CD4-positive, CD25-positive, alpha-beta regulatory T cell (primary cell): ENCODE results near the gene FOXN4. TPM values are rescaled to one million over a fixed set of nuclear protein-coding genes. Genes with fewer than 3 reads are reported as not detected.

Experiments
- ATAC-seq, 2 donors: fragments of 150-1000 bp; cut with Tn5 transposase; one replicate each; pipeline ENCODE4 v1.10.0; 2021; ENCODE audit warnings: low read depth in 2 of 2, moderate number of reproducible peaks in 2 of 2, moderate library complexity in 1 of 2
- DNase-seq, 3 donors: peaks; one replicate each; pipeline versions ENCODE4 v3.0.0 to v3.0.0-alpha.2; 2012 to 2022; ENCODE audit warnings: mixed read lengths in 1 of 3
- H3K27ac ChIP-seq: one replicate; pipeline ENCODE4 v1.7.0; 2013; ENCODE audit warnings: mild to moderate bottlenecking, low read length; ENCODE audit not compliant: insufficient read depth, poor library complexity, severe bottlenecking
- H3K27me3 ChIP-seq: one replicate; pipeline ENCODE4 v1.7.0; 2013; ENCODE audit warnings: low read length; ENCODE audit not compliant: control insufficient read depth, insufficient read depth
- H3K36me3 ChIP-seq: one replicate; pipeline ENCODE4 v1.7.0; 2013; ENCODE audit warnings: mild to moderate bottlenecking, low read length, moderate library complexity; ENCODE audit not compliant: control insufficient read depth, insufficient read depth
- H3K4me1 ChIP-seq: 2 replicates; pipeline ENCODE4 v1.7.0; 2013; ENCODE audit warnings: mild to moderate bottlenecking, low read length; ENCODE audit not compliant: insufficient read depth, control insufficient read depth, poor library complexity, severe bottlenecking
- H3K4me3 ChIP-seq: one replicate; pipeline ENCODE4 v1.7.0; 2013; ENCODE audit warnings: low read depth, mild to moderate bottlenecking, low read length, moderate library complexity
- H3K9me3 ChIP-seq, 2 experiments: 1 replicate in 1 of 2; 2 replicates in 1 of 2; pipeline ENCODE4 v1.7.0; 2013; ENCODE audit warnings: low read length in 2 of 2, mild to moderate bottlenecking in 1 of 2, moderate library complexity in 1 of 2; ENCODE audit not compliant: control insufficient read depth in 2 of 2
- H3K27ac Mint-ChIP-seq, 3 donors: one replicate each; pipeline ENCODE4 v1.8.0; 2020 to 2022; ENCODE audit warnings: mild to moderate bottlenecking in 3 of 3, mixed read lengths in 3 of 3, moderate library complexity in 2 of 3
- H3K27me3 Mint-ChIP-seq: one replicate; pipeline ENCODE4 v1.8.0; 2022; ENCODE audit warnings: mild to moderate bottlenecking, mixed read lengths
- H3K36me3 Mint-ChIP-seq: one replicate; pipeline ENCODE4 v1.8.0; 2020; ENCODE audit warnings: mixed read lengths
- H3K4me1 Mint-ChIP-seq, 4 donors: one replicate each; pipeline ENCODE4 v1.8.0; 2020 to 2022; ENCODE audit warnings: mixed read lengths in 4 of 4, mild to moderate bottlenecking in 1 of 4
- H3K4me3 Mint-ChIP-seq, 4 donors: one replicate each; pipeline ENCODE4 v1.8.0; 2020 to 2022; ENCODE audit warnings: mild to moderate bottlenecking in 4 of 4, mixed read lengths in 4 of 4, moderate library complexity in 3 of 4
- H3K9me3 Mint-ChIP-seq, 7 donors: one replicate each; pipeline ENCODE4 v1.8.0; 2020 to 2022; ENCODE audit warnings: mixed read lengths in 7 of 7, mild to moderate bottlenecking in 3 of 7, moderate library complexity in 2 of 7
- polyA plus RNA-seq, 4 donors: library from polyadenylated mRNA; unstranded; fragments of 300-500 nt; fragmentation: Illumina TruSeq; gene quantifications; one replicate each; pipeline ENCODE4 v1.2.3, GENCODE V29; 2021
- total RNA-seq: library from RNA; stranded (reverse); gene quantifications from one replicate; pipeline ENCODE4 v1.2.3, GENCODE V29; 2022

The FOXN4 gene
- total and polyA plus RNA-seq, 5 donors from 2014 or later = 0.11 TPM; not detected in 4

DNA sequence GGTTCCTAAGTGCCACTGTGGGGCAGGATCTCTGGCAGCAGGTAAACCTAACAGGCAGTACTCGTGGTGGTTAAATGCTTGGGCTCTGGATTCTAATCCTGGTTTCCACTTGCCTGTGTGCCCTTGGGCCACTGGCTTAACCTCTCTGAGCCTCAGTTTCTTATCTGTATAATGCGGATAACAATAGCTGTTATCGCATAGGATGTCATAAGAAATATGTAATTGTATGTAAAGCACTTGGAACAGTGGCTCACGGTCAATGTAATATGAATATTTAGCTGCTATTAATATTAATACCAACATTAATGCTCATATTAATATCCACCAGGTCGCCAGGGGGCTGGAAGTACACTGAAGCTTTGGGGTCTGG is 16.8 kb downstream of the FOXN4 start:
- no peak overlapping the region for H3K4me3 ChIP-seq
- no peak for ATAC-seq
- no peaks in the 10 kb centered on the region for H3K27me3 ChIP-seq
- peaks cover 21% of the 10 kb centered on the region for H3K27me3 Mint-ChIP-seq
- no peak overlapping the region for H3K27ac ChIP-seq
- no peaks in the 10 kb centered on the region for H3K9me3 ChIP-seq
- H3K9me3 Mint-ChIP-seq = peaks cover 0 to 2% (median 0%) of the 10 kb centered on the region in 7 donors
- no peak for DNase-seq
- H3K36me3 Mint-ChIP-seq = no peaks in the 10 kb centered on the region
- no peak overlapping the region for H3K4me3 Mint-ChIP-seq
- no peak overlapping the region for H3K27ac Mint-ChIP-seq
- H3K36me3 ChIP-seq = no peaks in the 10 kb centered on the region
- no peaks in the 10 kb centered on the region for H3K4me1 Mint-ChIP-seq
- no peaks in the 10 kb centered on the region for H3K4me1 ChIP-seq

DNA sequence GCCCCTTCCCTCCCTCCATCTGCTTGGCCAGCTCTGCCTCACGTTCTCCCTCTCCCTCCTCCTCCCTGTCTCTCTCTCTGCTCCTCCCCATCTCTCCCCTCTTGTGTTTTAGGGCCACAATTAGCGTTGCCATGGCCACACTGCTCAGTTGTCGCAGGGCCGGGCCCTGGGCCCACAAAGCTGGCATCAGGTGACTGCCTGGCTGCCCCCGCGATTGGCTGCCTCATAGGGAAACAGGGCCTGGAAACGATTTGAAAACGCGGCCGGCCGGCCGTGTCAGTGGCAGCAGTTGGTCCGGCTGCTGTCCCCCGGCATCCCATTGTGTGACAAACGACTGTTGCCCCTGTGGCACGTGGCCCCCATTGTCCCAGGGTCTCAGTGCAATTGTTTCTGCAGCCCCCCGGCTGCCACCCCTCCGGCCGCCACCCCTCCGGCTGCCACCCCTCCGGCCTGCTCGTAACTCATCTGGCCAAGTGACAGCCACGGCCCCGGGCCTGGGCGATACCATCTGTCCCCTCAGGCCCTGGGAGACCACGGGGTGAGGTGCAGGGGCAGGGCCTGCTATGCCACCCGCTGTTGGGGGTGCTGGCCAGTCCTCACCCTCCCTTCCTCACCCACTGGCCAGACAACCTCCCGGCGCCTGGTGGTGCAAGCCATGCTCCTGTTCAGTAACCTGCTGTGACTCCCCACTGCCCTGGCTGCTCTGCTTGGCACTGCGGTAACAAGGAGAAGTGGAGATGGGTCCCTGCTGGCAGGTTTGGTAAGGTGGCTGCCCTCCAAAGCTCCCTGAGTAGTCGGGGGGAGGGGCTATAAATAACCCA is 17.4 kb downstream of the FOXN4 start:
- Mint-ChIP-seq H3K36me3 (no peaks in the 10 kb centered on the region), H3K27ac (no peak overlapping the region), H3K4me3 (no peak overlapping the region), H3K4me1 (no peaks in the 10 kb centered on the region), H3K9me3 (peaks cover 0 to 2% (median 0%) of the 10 kb centered on the region in 7 donors), H3K27me3 (peaks cover 19% of the 10 kb centered on the region)
- Histone ChIP-seq H3K4me1 (no peaks in the 10 kb centered on the region), H3K27me3 (no peaks in the 10 kb centered on the region), H3K27ac (no peak overlapping the region), H3K36me3 (no peaks in the 10 kb centered on the region), H3K9me3 (no peaks in the 10 kb centered on the region), H3K4me3 (no peak overlapping the region)
- DNase-seq (no peak), ATAC-seq (no peak)

DNA sequence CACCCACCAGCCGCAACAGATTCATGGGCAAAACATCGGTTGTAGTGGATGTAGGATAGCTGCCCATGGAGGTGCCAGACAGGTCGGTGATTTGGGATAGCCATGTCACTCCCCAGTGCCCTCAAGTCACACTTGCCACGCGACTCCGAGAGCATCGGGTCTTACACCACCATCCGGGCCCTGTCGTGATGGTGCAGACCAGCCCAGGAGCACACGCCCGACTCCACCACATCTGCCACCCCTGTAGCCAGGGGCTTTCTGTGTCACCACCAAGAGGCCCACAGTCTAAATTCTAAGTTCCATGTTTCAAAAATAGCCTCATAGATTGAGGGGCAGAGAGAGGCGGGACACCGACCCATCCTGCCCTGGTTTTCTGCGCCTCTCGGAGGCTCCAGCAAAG is 18.0 kb downstream of the FOXN4 start:
- no peaks in the 10 kb centered on the region for H3K4me1 Mint-ChIP-seq
- H3K4me1 ChIP-seq = no peaks in the 10 kb centered on the region
- peaks cover 0 to 2% (median 0%) of the 10 kb centered on the region in 7 donors for H3K9me3 Mint-ChIP-seq
- H3K27ac Mint-ChIP-seq = no peak overlapping the region
- no peaks in the 10 kb centered on the region for H3K36me3 Mint-ChIP-seq
- ATAC-seq (no peak), DNase-seq (no peak)
- H3K27ac ChIP-seq = no peak overlapping the region
- no peak overlapping the region for H3K4me3 ChIP-seq
- no peaks in the 10 kb centered on the region for H3K36me3 ChIP-seq
- H3K9me3 ChIP-seq = no peaks in the 10 kb centered on the region
- no peaks in the 10 kb centered on the region for H3K27me3 ChIP-seq
- no peak overlapping the region for H3K4me3 Mint-ChIP-seq
- H3K27me3 Mint-ChIP-seq = peaks cover 19% of the 10 kb centered on the region

DNA sequence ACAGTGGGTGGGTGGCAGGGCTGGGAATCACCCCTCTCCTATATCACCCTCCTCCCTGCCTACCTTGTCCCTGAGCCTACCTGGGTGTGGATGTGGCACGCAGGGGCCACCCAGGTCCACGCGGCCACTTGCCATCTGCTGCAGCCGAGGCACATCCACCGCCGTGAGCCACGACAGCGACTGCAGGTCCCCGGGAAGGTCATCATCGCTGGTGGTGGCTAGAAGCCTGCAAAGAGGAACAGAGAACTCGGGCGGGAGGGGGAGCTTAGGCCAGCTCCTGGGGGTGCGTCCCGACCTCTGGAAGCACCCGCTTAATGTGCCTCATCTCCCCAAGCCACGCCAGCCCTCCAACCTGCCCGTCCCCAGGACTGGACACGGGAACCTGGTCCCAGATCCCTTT is 19.0 kb downstream of the FOXN4 start:
- no peaks in the 10 kb centered on the region for H3K9me3 ChIP-seq
- DNase-seq (no peak), ATAC-seq (no peak)
- H3K27ac ChIP-seq = no peak overlapping the region
- Mint-ChIP-seq H3K36me3 (no peaks in the 10 kb centered on the region), H3K9me3 (peaks cover 0 to 2% (median 0%) of the 10 kb centered on the region in 7 donors), H3K4me1 (no peaks in the 10 kb centered on the region), H3K4me3 (no peak overlapping the region), H3K27me3 (peaks cover 19% of the 10 kb centered on the region), H3K27ac (no peak overlapping the region)
- H3K27me3 ChIP-seq = no peaks in the 10 kb centered on the region
- H3K36me3 ChIP-seq = no peaks in the 10 kb centered on the region
- H3K4me1 ChIP-seq = no peaks in the 10 kb centered on the region
- H3K4me3 ChIP-seq = no peak overlapping the region

DNA sequence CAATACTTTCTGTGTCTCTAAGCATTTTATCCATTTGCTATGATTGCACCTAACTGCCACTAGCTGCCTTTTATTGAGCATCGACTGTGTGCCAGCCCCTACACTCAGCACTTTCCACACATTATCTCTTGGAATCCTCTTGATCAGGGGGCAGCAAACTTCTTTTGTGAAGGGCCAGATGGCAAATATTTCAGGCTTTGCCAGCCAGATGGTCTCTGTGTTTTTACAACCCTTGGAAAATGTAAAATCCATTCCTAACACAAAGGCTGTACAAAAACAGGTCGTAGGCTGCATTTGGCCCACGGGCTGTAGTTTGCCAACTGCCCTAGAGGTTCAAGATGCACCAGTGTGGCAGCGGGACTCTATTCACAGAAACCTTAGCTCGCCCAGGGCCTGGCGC is 19.5 kb downstream of the FOXN4 start:
- Histone ChIP-seq H3K4me1 (no peaks in the 10 kb centered on the region), H3K4me3 (no peak overlapping the region), H3K27ac (no peak overlapping the region), H3K36me3 (no peaks in the 10 kb centered on the region), H3K27me3 (no peaks in the 10 kb centered on the region), H3K9me3 (no peaks in the 10 kb centered on the region)
- no peak for ATAC-seq
- no peaks in the 10 kb centered on the region for H3K4me1 Mint-ChIP-seq
- no peak for DNase-seq
- no peaks in the 10 kb centered on the region for H3K36me3 Mint-ChIP-seq
- H3K9me3 Mint-ChIP-seq = peaks cover 0 to under 1% (median 0%) of the 10 kb centered on the region in 7 donors
- H3K4me3 Mint-ChIP-seq = no peak overlapping the region
- H3K27me3 Mint-ChIP-seq = peaks cover 19% of the 10 kb centered on the region
- H3K27ac Mint-ChIP-seq = no peak overlapping the region

DNA sequence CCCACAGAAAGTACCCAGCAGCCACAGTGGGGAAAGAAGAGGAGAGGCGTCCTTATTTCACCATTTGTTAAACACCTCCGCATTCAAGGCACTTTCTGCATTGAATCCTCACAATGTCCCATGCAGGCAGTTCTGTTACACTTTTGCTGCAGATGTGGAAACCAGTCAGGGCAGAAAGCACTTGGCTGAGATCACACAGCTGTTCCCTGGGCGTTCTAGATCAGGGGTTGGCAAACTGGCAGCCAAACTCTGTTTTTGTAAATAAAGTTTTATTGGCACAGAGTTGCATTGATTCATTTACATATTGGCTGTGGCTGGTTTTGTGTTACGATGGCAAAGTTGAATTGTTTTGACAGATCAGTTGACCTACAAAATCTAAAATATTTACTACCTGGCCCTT is 20.1 kb downstream of the FOXN4 start:
- no peaks in the 10 kb centered on the region for H3K4me1 ChIP-seq
- Mint-ChIP-seq H3K4me3 (no peak overlapping the region), H3K27me3 (peaks cover 19% of the 10 kb centered on the region), H3K9me3 (no peaks in the 10 kb centered on the region), H3K27ac (no peak overlapping the region), H3K36me3 (no peaks in the 10 kb centered on the region), H3K4me1 (no peaks in the 10 kb centered on the region)
- H3K9me3 ChIP-seq = no peaks in the 10 kb centered on the region
- ATAC-seq (no peak), DNase-seq (no peak)
- H3K27me3 ChIP-seq = no peaks in the 10 kb centered on the region
- no peak overlapping the region for H3K27ac ChIP-seq
- H3K4me3 ChIP-seq = no peak overlapping the region
- no peaks in the 10 kb centered on the region for H3K36me3 ChIP-seq

DNA sequence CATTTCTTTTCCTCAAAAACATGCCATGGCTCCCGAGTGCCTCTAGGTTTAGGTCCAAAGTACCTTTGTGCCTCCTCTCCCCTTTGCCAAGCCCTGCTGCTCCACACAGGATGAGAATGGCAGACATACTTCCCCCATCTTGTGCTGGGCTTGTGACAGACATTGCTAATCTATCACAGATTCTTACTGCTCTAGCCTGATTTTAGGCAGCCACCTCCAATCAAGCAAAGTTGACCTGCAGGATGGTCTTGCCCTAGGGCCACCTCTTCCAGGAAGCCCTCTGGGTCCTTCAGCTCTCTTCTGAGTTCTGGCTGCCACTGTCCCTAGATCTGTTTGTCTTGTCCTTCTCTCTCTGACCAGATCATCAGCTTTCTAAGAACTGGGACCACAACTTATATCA is 20.5 kb downstream of the FOXN4 start:
- no peaks in the 10 kb centered on the region for H3K36me3 Mint-ChIP-seq
- no peaks in the 10 kb centered on the region for H3K4me1 Mint-ChIP-seq
- no peak overlapping the region for H3K4me3 Mint-ChIP-seq
- Histone ChIP-seq H3K36me3 (no peaks in the 10 kb centered on the region), H3K9me3 (no peaks in the 10 kb centered on the region), H3K27ac (no peak overlapping the region), H3K27me3 (no peaks in the 10 kb centered on the region), H3K4me3 (no peak overlapping the region), H3K4me1 (no peaks in the 10 kb centered on the region)
- H3K9me3 Mint-ChIP-seq = no peaks in the 10 kb centered on the region
- peaks cover 16% of the 10 kb centered on the region for H3K27me3 Mint-ChIP-seq
- H3K27ac Mint-ChIP-seq = no peak overlapping the region
- ATAC-seq (no peak), DNase-seq (no peak)

DNA sequence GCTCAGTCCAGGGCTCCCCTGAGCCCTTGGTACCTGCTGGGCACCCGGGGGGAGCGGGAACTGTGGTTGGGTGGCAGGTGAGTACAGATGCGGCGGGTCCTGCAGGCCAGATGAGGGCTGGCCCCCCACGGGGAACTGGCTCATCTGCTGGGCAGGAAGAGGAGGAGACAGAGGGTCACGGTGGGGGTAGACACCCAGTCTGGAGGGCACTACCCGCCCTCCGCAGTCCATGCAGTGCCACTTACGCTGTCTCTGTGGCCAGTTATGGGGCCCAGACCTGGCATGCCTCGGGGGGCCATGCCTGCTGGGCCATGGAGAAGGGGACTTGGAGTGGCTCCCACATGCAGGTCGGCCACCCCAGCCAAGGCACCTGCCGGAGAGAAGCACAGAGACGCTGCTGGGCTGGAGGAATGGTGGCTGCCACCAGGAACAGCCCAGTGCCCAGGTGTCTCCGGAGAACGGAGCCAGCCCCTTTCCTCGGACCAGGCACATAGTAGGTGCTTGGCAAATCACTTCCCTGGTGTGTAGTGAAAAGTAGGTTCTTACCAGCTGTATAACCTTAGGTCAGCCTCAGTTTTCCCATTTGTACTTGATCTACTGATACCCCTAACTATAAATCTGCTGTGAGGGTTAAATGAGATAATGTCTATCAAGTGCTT is 21.1 kb downstream of the FOXN4 start:
- Mint-ChIP-seq H3K4me1 (no peaks in the 10 kb centered on the region), H3K27ac (no peak overlapping the region), H3K4me3 (peak overlapping the region in 1 of 4 donors; percentile 21), H3K27me3 (peaks cover 13% of the 10 kb centered on the region), H3K36me3 (no peaks in the 10 kb centered on the region), H3K9me3 (no peaks in the 10 kb centered on the region)
- Histone ChIP-seq H3K27ac (no peak overlapping the region), H3K4me1 (no peaks in the 10 kb centered on the region), H3K27me3 (no peaks in the 10 kb centered on the region), H3K9me3 (no peaks in the 10 kb centered on the region), H3K4me3 (no peak overlapping the region), H3K36me3 (no peaks in the 10 kb centered on the region)
- no peak for ATAC-seq
- no peak for DNase-seq
